ENCODE results near the gene ZNF296.
"Not testable (repeated sequence)": the region's sequence is repeated elsewhere in the genome, so short reads cannot be mapped to it uniquely, and the experiment has no call there.

The ZNF296 gene

GRCh38 chr19:45076029-45076850 is at the start of gene ZNF296:
Gene ZNF296, minus strand, starts transcription at chr19:45076478. Its CDS starts 105 bp downstream, at chr19:45076373.
- peak; percentile 68 for DNase-seq

GRCh38 chr19:45125360-45125759 is 49.1 kb upstream of the ZNF296 start:
- DNase-seq: no peak

GRCh38 chr19:45124021-45124420 is 47.7 kb upstream of the ZNF296 start:
- no peak for DNase-seq

GRCh38 chr19:45123440-45123850 is 47.2 kb upstream of the ZNF296 start:
- no peak for DNase-seq

GRCh38 chr19:45122832-45123231 is 46.6 kb upstream of the ZNF296 start:
- no peak for DNase-seq

DNA sequence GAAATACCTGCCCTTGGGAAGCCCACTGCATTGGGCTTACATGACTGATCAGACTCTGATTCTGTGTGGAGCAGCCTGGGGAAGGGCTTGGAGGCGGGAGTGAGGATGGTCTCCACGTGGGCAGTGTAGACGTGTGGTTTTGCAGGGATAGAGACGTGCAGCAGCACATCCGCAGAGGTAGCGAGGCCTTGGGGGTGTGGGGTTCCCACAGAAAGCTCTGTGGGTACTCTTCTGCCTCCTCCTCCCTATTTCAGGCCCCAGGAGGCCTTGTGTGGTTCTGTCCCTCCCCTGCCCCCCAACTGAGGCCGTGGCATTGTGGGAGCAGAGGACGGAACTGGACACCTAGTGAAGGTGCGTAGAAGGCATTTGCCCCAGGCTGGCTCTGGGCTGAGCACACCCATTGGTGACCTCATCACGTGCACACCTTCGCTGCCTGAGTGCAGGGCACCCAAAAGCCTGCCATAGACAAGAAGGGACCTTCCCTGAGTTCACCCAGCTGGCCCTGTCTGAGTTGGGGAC is 45.6 kb upstream of the ZNF296 start:
- no peak for DNase-seq

- DNase-seq: no peak
These were observed 43.3 kb upstream of the ZNF296 start for GRCh38 chr19:45119582-45119981.

GRCh38 chr19:45118591-45119355 is 42.5 kb upstream of the ZNF296 start:
- not testable (repeated sequence) for DNase-seq

- DNase-seq: no peak
These were observed 41.8 kb upstream of the ZNF296 start for GRCh38 chr19:45118106-45118505.

- DNase-seq: no peak
These were observed 41.4 kb upstream of the ZNF296 start for GRCh38 chr19:45117671-45118070.

GRCh38 chr19:45117167-45117594 is 40.9 kb upstream of the ZNF296 start:
- no peak for DNase-seq

DNA sequence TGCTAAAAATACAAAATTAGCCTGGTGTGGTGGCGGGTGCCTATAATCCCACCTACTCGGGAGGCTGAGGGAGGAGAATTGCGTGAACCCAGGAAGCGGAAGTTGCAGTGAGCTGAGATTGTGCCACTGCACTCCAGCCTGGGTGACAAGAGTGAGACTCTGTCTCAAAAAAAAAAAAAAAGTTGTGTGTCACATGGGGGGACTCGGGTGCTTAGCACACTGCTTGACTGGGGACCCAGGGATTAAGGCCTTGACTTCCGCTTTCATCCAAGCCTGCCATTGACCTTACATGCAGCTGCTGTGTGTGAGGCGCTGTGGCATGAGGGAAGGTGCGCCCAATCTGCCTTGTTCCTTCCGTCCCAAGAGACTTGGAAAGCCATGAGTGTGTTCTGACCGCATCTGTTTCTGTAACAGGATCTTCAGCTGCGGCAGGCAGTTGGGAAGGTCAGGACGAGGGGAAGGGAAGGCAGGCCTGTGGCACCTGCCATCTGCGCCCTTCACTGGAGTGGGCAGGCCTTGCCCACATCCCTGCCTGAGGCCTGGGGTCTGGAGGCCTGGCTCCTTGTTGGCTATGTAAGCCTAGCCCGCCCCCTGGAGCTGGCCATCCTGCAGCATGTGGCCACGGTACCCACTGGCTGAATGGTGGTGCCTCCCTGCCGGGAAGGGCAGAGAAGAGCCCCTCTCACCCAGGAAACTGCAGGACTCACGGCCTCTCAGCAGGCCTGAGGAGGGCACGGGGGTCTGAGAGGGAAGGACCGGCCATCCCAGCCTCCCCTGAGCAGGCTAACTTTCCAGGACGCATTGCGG is 39.7 kb upstream of the ZNF296 start:
- no peak for DNase-seq

GRCh38 chr19:45114116-45114515 is 37.8 kb upstream of the ZNF296 start:
- peak; percentile 35 for DNase-seq

DNA sequence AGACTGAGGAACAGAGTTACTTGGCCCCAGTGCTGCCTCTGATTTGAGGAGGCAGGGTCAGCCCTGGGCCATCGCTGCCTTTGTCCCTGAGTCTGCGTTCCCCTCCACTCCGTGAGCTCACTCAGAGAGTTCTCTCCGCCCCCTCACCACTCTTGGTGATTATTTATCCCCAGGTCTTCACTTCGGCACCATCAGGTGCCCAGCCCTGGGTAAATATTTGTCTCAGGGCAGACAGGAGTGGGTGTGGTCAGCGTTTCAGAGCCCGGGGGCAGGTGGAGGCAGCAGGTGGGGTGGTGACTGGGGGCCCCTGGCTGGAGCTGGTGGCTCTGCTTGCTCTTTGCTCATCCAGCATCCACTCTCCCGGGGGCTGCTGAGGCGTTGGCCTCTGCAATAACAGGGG is 37.4 kb upstream of the ZNF296 start:
- DNase-seq: peak; percentile 55

- no peak for DNase-seq
These were observed 36.0 kb upstream of the ZNF296 start for GRCh38 chr19:45112111-45112827.

DNA sequence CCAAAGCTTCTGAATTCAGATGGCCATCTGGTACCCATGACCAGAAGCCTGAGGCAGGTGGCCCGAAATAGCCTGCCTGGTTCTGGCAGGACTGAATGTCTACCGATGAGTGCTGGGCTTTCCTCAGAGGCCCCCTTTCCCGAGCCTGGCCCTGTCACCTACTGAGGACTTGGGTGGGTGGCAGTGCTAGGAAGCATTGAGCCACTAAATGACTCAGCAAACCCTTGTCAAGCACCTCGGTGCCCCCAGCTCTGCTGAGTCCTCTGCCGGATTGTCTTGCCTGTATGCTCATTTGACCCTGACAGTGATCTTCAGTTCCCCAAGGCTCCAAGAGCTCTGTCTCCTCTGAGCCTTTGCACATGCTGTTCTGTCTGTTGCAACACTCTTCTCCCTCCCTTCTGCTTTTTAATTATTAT is 34.6 kb upstream of the ZNF296 start:
- DNase-seq: no peak

- DNase-seq: no peak
These were observed 31.4 kb upstream of the ZNF296 start for GRCh38 chr19:45107621-45108150.

DNA sequence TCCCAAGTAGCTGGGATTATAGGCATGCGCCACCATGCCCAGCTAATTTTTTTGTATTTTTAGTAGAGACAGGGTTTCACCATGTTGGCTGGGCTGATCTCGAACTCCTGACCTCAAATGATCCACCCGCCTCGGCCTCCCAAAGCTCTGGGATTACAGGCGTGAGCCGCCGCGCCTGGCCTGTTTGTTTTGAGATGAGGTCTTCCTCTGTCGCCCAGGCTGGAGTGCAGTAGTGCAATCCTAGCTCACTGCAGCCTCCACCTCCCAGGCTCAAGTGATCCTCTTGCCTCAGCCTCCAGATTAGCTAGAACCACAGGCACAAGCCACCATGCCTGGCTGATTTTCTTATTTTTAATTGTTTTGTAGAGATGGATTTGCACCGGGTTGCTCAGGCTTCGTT is 30.1 kb upstream of the ZNF296 start:
- not testable (repeated sequence) for DNase-seq

DNA sequence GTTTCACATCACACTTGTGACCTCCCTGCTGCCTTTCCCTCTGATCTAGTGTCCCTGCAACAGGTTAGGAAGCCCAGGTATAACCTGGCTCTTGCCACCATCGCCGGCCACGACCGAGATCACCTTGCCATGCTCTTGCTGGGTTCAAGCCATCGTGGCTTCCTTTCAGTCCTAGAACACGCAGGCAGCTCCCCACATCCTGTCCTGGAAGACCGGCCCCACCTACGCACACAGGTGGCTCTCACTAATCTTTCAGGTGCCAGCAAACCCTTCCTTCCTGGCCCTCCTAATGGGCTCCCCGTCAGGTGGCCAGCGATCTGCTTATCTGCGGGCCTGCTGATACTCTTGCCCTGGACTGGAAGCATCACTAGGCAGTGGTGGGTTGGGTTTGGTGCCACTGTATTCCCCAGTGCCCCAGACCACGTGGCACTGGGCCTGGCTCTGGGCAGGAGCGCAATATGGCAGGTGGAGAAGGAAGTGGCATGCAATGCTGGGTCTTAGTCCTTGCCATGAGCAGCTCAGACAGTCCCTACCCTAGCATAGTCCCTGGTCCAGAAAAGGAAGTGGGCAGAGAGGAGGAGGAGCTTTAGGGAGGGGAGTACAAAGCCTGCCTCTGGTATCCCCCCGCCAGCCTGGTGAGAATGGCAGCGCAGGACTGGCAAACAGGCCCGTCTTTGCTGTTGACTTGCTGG is 28.5 kb upstream of the ZNF296 start:
- no peak for DNase-seq

GRCh38 chr19:45103508-45104319 is 27.4 kb upstream of the ZNF296 start:
- DNase-seq: no peak

- no peak for DNase-seq
These were observed 26.9 kb upstream of the ZNF296 start for GRCh38 chr19:45103156-45103507.
